Transverse colon (tissue), 4 donors: ENCODE data around the gene CACNA1G.

ENCODE experiments used
- CTCF ChIP-seq, 5 experiments: fragments of 200-600 bp in 3 of 5; fragments of 450-650 bp in 2 of 5; sonication (generic) in 3 of 5; IDR thresholded peaks; 1 replicate in 2 of 5; 2 replicates in 3 of 5; pipeline ENCODE4 v1.5.1; 2016 to 2017; ENCODE audit warnings: antibody characterized with exemption in 5 of 5, inconsistent platforms in 3 of 5, mild to moderate bottlenecking in 2 of 5, moderate library complexity in 1 of 5
- EP300 ChIP-seq: sonication (generic); formaldehyde crosslinking; IDR thresholded peaks from one replicate; pipeline ENCODE4 v1.6.1; 2017; ENCODE audit warnings: antibody characterized with exemption, low read depth
- POLR2A ChIP-seq: fragments of 450-650 bp; IDR thresholded peaks from one replicate; pipeline ENCODE4 v1.6.1; 2016; ENCODE audit warnings: antibody characterized with exemption, mild to moderate bottlenecking, moderate library complexity
- POLR2AphosphoS5 ChIP-seq, 3 donors: sonication (generic); formaldehyde crosslinking; IDR thresholded peaks; one replicate each; pipeline ENCODE4 v1.6.1; 2016; ENCODE audit warnings: antibody characterized with exemption in 3 of 3

- no peak for TF ChIP-seq POLR2AphosphoS5 (IDR thresholded peaks at IDR 0.05)
- TF ChIP-seq CTCF (IDR thresholded peaks at IDR 0.05), result no peak
- no peak for TF ChIP-seq POLR2A
- TF ChIP-seq EP300, result no peak
Measured at GRCh38 chr17:50544516-50544915, 16.0 kb upstream of the CACNA1G start.
